ENCODE results near the gene ODAPH. TPM values are rescaled to one million over a fixed set of nuclear protein-coding genes. Genes with fewer than 3 reads are reported as not detected.

The ODAPH gene
- total and polyA plus RNA-seq, 2 donors (not counting 1 experiment from before 2014, with no cell fraction given): not detected

- Histone ChIP-seq H3K79me2 (ENCODE audit: control insufficient read depth, insufficient read depth, low read length) (no peaks in the 10 kb centered on the region), H3K27ac (ENCODE audit: insufficient read depth, low read length) (no peak overlapping the region), H3K4me3 (replicated peaks in 1 of 4; ENCODE audit: control extremely low read depth in 1 of 4, insufficient read depth in 1 of 4, low read depth in 3 of 4, low read length in 4 of 4) (no peak overlapping the region), H3K4me2 (ENCODE audit: extremely low read depth, insufficient read depth, low read length) (no peak overlapping the region), H4K20me1 (ENCODE audit: control insufficient read depth, extremely low read depth, insufficient read depth, low read length) (no peaks in the 10 kb centered on the region), H3K27me3 (ENCODE audit: control insufficient read depth, insufficient read depth, low read length) (no peaks in the 10 kb centered on the region), H2AFZ (ENCODE audit: low read length) (no peak overlapping the region), H3K9me3 (ENCODE audit: control insufficient read depth, insufficient read depth, low read depth, low read length) (no peaks in the 10 kb centered on the region), H3K36me3 (ENCODE audit: control insufficient read depth, insufficient read depth, low read length) (no peaks in the 10 kb centered on the region), H3K9ac (ENCODE audit: insufficient read depth, low read length) (no peak overlapping the region), H3K4me1 (ENCODE audit: control insufficient read depth, extremely low read depth, insufficient read depth, low read length) (no peaks in the 10 kb centered on the region)
- no peak for DNase-seq (ENCODE audit: low read depth in 2 of 2)
- TF ChIP-seq EZH2 (IDR thresholded peaks at IDR 0.05; ENCODE audit: low read length, missing control alignments): no peak
- no peak for TF ChIP-seq CTCF (conservative IDR thresholded peaks at IDR 0.05 in 1 of 2, IDR thresholded peaks at IDR 0.05 in 1 of 2; ENCODE audit: low read depth in 1 of 2, low read length in 2 of 2)
Measured at GRCh38 chr4:75565481-75565880, 9.6 kb downstream of the ODAPH start.

DNA sequence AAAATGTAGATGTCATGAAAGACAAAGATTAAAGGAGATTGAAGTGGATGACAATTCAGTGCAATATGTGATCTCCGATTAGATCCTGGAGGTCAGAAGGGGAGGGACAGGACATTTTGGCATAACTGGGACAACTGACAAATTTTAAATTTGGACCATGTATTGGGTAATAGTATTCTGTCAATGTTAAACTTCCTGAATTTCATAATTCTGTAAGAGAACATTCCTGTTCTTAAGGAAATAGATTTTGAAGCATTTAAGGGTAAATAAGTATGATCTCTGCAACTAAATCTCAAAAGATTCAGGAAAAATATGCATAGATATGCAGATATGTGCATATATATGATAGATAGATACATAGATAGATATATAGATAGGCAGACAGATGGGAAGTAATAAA, 11.0 kb downstream of the ODAPH start:
- Histone ChIP-seq H3K79me2 (ENCODE audit: control insufficient read depth, insufficient read depth, low read length) (no peaks in the 10 kb centered on the region), H3K4me3 (replicated peaks in 1 of 4; ENCODE audit: control extremely low read depth in 1 of 4, insufficient read depth in 1 of 4, low read depth in 3 of 4, low read length in 4 of 4) (no peak overlapping the region), H3K27ac (ENCODE audit: insufficient read depth, low read length) (no peak overlapping the region), H3K36me3 (ENCODE audit: control insufficient read depth, insufficient read depth, low read length) (no peaks in the 10 kb centered on the region), H3K4me1 (ENCODE audit: control insufficient read depth, extremely low read depth, insufficient read depth, low read length) (no peaks in the 10 kb centered on the region), H3K27me3 (ENCODE audit: control insufficient read depth, insufficient read depth, low read length) (no peaks in the 10 kb centered on the region), H4K20me1 (ENCODE audit: control insufficient read depth, extremely low read depth, insufficient read depth, low read length) (no peaks in the 10 kb centered on the region), H3K4me2 (ENCODE audit: extremely low read depth, insufficient read depth, low read length) (no peak overlapping the region), H3K9me3 (ENCODE audit: control insufficient read depth, insufficient read depth, low read depth, low read length) (no peaks in the 10 kb centered on the region), H2AFZ (ENCODE audit: low read length) (no peak overlapping the region), H3K9ac (ENCODE audit: insufficient read depth, low read length) (no peak overlapping the region)
- no peak for DNase-seq (ENCODE audit: low read depth in 2 of 2)
- TF ChIP-seq EZH2 (IDR thresholded peaks at IDR 0.05; ENCODE audit: low read length, missing control alignments): no peak
- no peak for TF ChIP-seq CTCF (conservative IDR thresholded peaks at IDR 0.05 in 1 of 2, IDR thresholded peaks at IDR 0.05 in 1 of 2; ENCODE audit: low read depth in 1 of 2, low read length in 2 of 2)

GRCh38 chr4:75567725-75568124, 11.9 kb downstream of the ODAPH start:
- Histone ChIP-seq H3K9me3 (ENCODE audit: control insufficient read depth, insufficient read depth, low read depth, low read length) (no peaks in the 10 kb centered on the region), H3K27me3 (ENCODE audit: control insufficient read depth, insufficient read depth, low read length) (no peaks in the 10 kb centered on the region), H3K4me2 (ENCODE audit: extremely low read depth, insufficient read depth, low read length) (no peak overlapping the region), H3K27ac (ENCODE audit: insufficient read depth, low read length) (no peak overlapping the region), H4K20me1 (ENCODE audit: control insufficient read depth, extremely low read depth, insufficient read depth, low read length) (no peaks in the 10 kb centered on the region), H2AFZ (ENCODE audit: low read length) (no peak overlapping the region), H3K36me3 (ENCODE audit: control insufficient read depth, insufficient read depth, low read length) (no peaks in the 10 kb centered on the region), H3K4me3 (replicated peaks in 1 of 4; ENCODE audit: control extremely low read depth in 1 of 4, insufficient read depth in 1 of 4, low read depth in 3 of 4, low read length in 4 of 4) (no peak overlapping the region), H3K9ac (ENCODE audit: insufficient read depth, low read length) (no peak overlapping the region), H3K79me2 (ENCODE audit: control insufficient read depth, insufficient read depth, low read length) (no peaks in the 10 kb centered on the region), H3K4me1 (ENCODE audit: control insufficient read depth, extremely low read depth, insufficient read depth, low read length) (no peaks in the 10 kb centered on the region)
- no peak for TF ChIP-seq EZH2 (IDR thresholded peaks at IDR 0.05; ENCODE audit: low read length, missing control alignments)
- no peak for TF ChIP-seq CTCF (conservative IDR thresholded peaks at IDR 0.05 in 1 of 2, IDR thresholded peaks at IDR 0.05 in 1 of 2; ENCODE audit: low read depth in 1 of 2, low read length in 2 of 2)
- DNase-seq (ENCODE audit: low read depth in 2 of 2): no peak
